Natural killer cell treated with Interleukin-12 subunit alpha and Interleukin-12 subunit beta and Interleukin-15 and Interleukin-18, amount 100 ng/mL, for 72 hours (primary cell): Measurements from ENCODE around the gene SOHLH2. TPM values are rescaled to one million over a fixed set of nuclear protein-coding genes. Genes with fewer than 3 reads are reported as not detected.

Source experiments
- ATAC-seq, 2 donors: fragments of 150-1000 bp; cut with Tn5 transposase in 1 of 2; sonication (Bioruptor Pico), chemical (Tn5 transposase) in 1 of 2; 2 replicates each; pipeline ENCODE4 v1.10.0; 2021
- DNase-seq: peaks from one replicate; pipeline ENCODE4 v3.0.0; 2022; ENCODE audit warnings: low spot score
- H3K27ac Mint-ChIP-seq, 2 donors: 1 replicate in 1 of 2; 2 replicates in 1 of 2; pipeline ENCODE4 v1.8.0; 2022; ENCODE audit warnings: mixed read lengths in 2 of 2, mild to moderate bottlenecking in 1 of 2, moderate library complexity in 1 of 2
- H3K27me3 Mint-ChIP-seq, 2 donors: 1 replicate in 1 of 2; 2 replicates in 1 of 2; pipeline ENCODE4 v1.8.0; 2022; ENCODE audit warnings: mixed read lengths in 2 of 2
- H3K36me3 Mint-ChIP-seq: one replicate; pipeline ENCODE4 v1.8.0; 2022; ENCODE audit warnings: mixed read lengths
- H3K4me1 Mint-ChIP-seq, 2 donors: 1 replicate in 1 of 2; 2 replicates in 1 of 2; pipeline ENCODE4 v1.8.0; 2022; ENCODE audit warnings: low read depth in 2 of 2, mixed read lengths in 2 of 2, mild to moderate bottlenecking in 1 of 2
- H3K4me3 Mint-ChIP-seq: one replicate; pipeline ENCODE4 v1.8.0; 2022; ENCODE audit warnings: mixed read lengths
- H3K9me3 Mint-ChIP-seq: 2 replicates; pipeline ENCODE4 v1.8.0; 2022; ENCODE audit warnings: mixed read lengths
- total RNA-seq, 2 donors: library from RNA; stranded (reverse); gene quantifications; one replicate each; pipeline ENCODE4 v1.2.3, GENCODE V29; 2022

The SOHLH2 gene
- total RNA-seq, 2 donors from 2014 or later: not detected

- no peak for DNase-seq
- no peak for ATAC-seq
- Mint-ChIP-seq H3K36me3 (no peaks in the 10 kb centered on the region), H3K4me1 (no peaks in the 10 kb centered on the region), H3K27me3 (no peaks in the 10 kb centered on the region), H3K9me3 (peaks cover 3% of the 10 kb centered on the region), H3K27ac (no peak overlapping the region), H3K4me3 (no peak overlapping the region)
Observed at GRCh38 chr13:36217456-36217855, 3.1 kb upstream of the SOHLH2 start.

- DNase-seq (no peak), ATAC-seq (no peak)
- H3K36me3 Mint-ChIP-seq: no peaks in the 10 kb centered on the region
- no peak overlapping the region for H3K27ac Mint-ChIP-seq
- H3K27me3 Mint-ChIP-seq: no peaks in the 10 kb centered on the region
- H3K4me3 Mint-ChIP-seq: no peak overlapping the region
- no peaks in the 10 kb centered on the region for H3K4me1 Mint-ChIP-seq
- peaks cover 6% of the 10 kb centered on the region for H3K9me3 Mint-ChIP-seq
Observed at GRCh38 chr13:36212789-36213188, 1.6 kb downstream of the SOHLH2 start.

GRCh38 chr13:36211567-36211966 is 2.8 kb downstream of the SOHLH2 start:
- DNase-seq (no peak), ATAC-seq (no peak)
- peaks cover 6% of the 10 kb centered on the region for H3K9me3 Mint-ChIP-seq
- no peak overlapping the region for H3K4me3 Mint-ChIP-seq
- no peaks in the 10 kb centered on the region for H3K36me3 Mint-ChIP-seq
- H3K27ac Mint-ChIP-seq: no peak overlapping the region
- H3K27me3 Mint-ChIP-seq: no peaks in the 10 kb centered on the region
- no peaks in the 10 kb centered on the region for H3K4me1 Mint-ChIP-seq

GRCh38 chr13:36210738-36211137 is 3.6 kb downstream of the SOHLH2 start:
- ATAC-seq: no peak
- Mint-ChIP-seq H3K27ac (no peak overlapping the region), H3K36me3 (no peaks in the 10 kb centered on the region), H3K4me3 (no peak overlapping the region), H3K9me3 (peaks cover 6% of the 10 kb centered on the region), H3K4me1 (no peaks in the 10 kb centered on the region), H3K27me3 (no peaks in the 10 kb centered on the region)
- DNase-seq: no peak

- Mint-ChIP-seq H3K4me1 (no peaks in the 10 kb centered on the region), H3K36me3 (no peaks in the 10 kb centered on the region), H3K4me3 (no peak overlapping the region), H3K27me3 (no peaks in the 10 kb centered on the region), H3K9me3 (peaks cover 6% of the 10 kb centered on the region), H3K27ac (no peak overlapping the region)
- DNase-seq: no peak
- no peak for ATAC-seq
Observed at GRCh38 chr13:36207672-36208071, 6.7 kb downstream of the SOHLH2 start.

- Mint-ChIP-seq H3K27ac (no peak overlapping the region), H3K27me3 (no peaks in the 10 kb centered on the region), H3K4me3 (no peak overlapping the region), H3K4me1 (no peaks in the 10 kb centered on the region), H3K36me3 (no peaks in the 10 kb centered on the region), H3K9me3 (peaks cover 14% of the 10 kb centered on the region)
- no peak for ATAC-seq
- no peak for DNase-seq
Observed at GRCh38 chr13:36193151-36193855, 21.1 kb downstream of the SOHLH2 start.

GRCh38 chr13:36192166-36192565 is 22.2 kb downstream of the SOHLH2 start:
- DNase-seq (no peak), ATAC-seq (no peak)
- peaks cover 15% of the 10 kb centered on the region for H3K9me3 Mint-ChIP-seq
- no peak overlapping the region for H3K27ac Mint-ChIP-seq
- no peaks in the 10 kb centered on the region for H3K4me1 Mint-ChIP-seq
- H3K4me3 Mint-ChIP-seq: no peak overlapping the region
- no peaks in the 10 kb centered on the region for H3K27me3 Mint-ChIP-seq
- H3K36me3 Mint-ChIP-seq: no peaks in the 10 kb centered on the region

GRCh38 chr13:36190771-36191170 is 23.6 kb downstream of the SOHLH2 start:
- H3K36me3 Mint-ChIP-seq: no peaks in the 10 kb centered on the region
- DNase-seq (no peak), ATAC-seq (no peak)
- H3K27me3 Mint-ChIP-seq: no peaks in the 10 kb centered on the region
- H3K4me3 Mint-ChIP-seq: no peak overlapping the region
- H3K27ac Mint-ChIP-seq: no peak overlapping the region
- H3K4me1 Mint-ChIP-seq: no peaks in the 10 kb centered on the region
- H3K9me3 Mint-ChIP-seq: peaks cover 15% of the 10 kb centered on the region

- no peak for ATAC-seq
- DNase-seq: no peak
- no peaks in the 10 kb centered on the region for H3K36me3 Mint-ChIP-seq
- peaks cover 12% of the 10 kb centered on the region for H3K9me3 Mint-ChIP-seq
- no peak overlapping the region for H3K4me3 Mint-ChIP-seq
- no peak overlapping the region for H3K27ac Mint-ChIP-seq
- no peaks in the 10 kb centered on the region for H3K4me1 Mint-ChIP-seq
- no peaks in the 10 kb centered on the region for H3K27me3 Mint-ChIP-seq
Observed at GRCh38 chr13:36188441-36188840, 25.9 kb downstream of the SOHLH2 start.

GRCh38 chr13:36183901-36184300 is 30.5 kb downstream of the SOHLH2 start:
- H3K27me3 Mint-ChIP-seq: no peaks in the 10 kb centered on the region
- ATAC-seq: no peak
- H3K9me3 Mint-ChIP-seq: peaks cover 11% of the 10 kb centered on the region
- no peak overlapping the region for H3K4me3 Mint-ChIP-seq
- H3K27ac Mint-ChIP-seq: no peak overlapping the region
- DNase-seq: no peak
- H3K36me3 Mint-ChIP-seq: no peaks in the 10 kb centered on the region
- H3K4me1 Mint-ChIP-seq: no peaks in the 10 kb centered on the region

GRCh38 chr13:36175621-36176020 is 38.7 kb downstream of the SOHLH2 start:
- Mint-ChIP-seq H3K27me3 (no peaks in the 10 kb centered on the region), H3K9me3 (no peaks in the 10 kb centered on the region), H3K4me3 (no peak overlapping the region), H3K36me3 (no peaks in the 10 kb centered on the region), H3K27ac (no peak overlapping the region), H3K4me1 (no peaks in the 10 kb centered on the region)
- DNase-seq: no peak
- no peak for ATAC-seq

GRCh38 chr13:36174923-36175322 is 39.4 kb downstream of the SOHLH2 start:
- DNase-seq (no peak), ATAC-seq (no peak)
- Mint-ChIP-seq H3K27me3 (no peaks in the 10 kb centered on the region), H3K36me3 (no peaks in the 10 kb centered on the region), H3K27ac (no peak overlapping the region), H3K4me3 (no peak overlapping the region), H3K9me3 (peaks cover under 1% of the 10 kb centered on the region), H3K4me1 (no peaks in the 10 kb centered on the region)

GRCh38 chr13:36173571-36174322 is 40.6 kb downstream of the SOHLH2 start:
- peaks cover 4% of the 10 kb centered on the region for H3K9me3 Mint-ChIP-seq
- ATAC-seq: no peak
- H3K36me3 Mint-ChIP-seq: no peaks in the 10 kb centered on the region
- no peak overlapping the region for H3K4me3 Mint-ChIP-seq
- no peaks in the 10 kb centered on the region for H3K4me1 Mint-ChIP-seq
- no peak overlapping the region for H3K27ac Mint-ChIP-seq
- no peaks in the 10 kb centered on the region for H3K27me3 Mint-ChIP-seq
- DNase-seq: no peak

- DNase-seq: no peak
- ATAC-seq: no peak
- Mint-ChIP-seq H3K27ac (no peak overlapping the region), H3K36me3 (no peaks in the 10 kb centered on the region), H3K4me1 (no peaks in the 10 kb centered on the region), H3K4me3 (no peak overlapping the region), H3K9me3 (peaks cover 12% of the 10 kb centered on the region), H3K27me3 (no peaks in the 10 kb centered on the region)
Observed at GRCh38 chr13:36166046-36166445, 48.3 kb downstream of the SOHLH2 start.
